Endodermal cell (in vitro differentiated cells): ENCODE data around the gene TRPM4. TPM values are rescaled to one million over a fixed set of nuclear protein-coding genes. Genes with fewer than 3 reads are reported as not detected.

Experiments
- DNase-seq: peaks from one replicate; pipeline ENCODE4 v3.0.0-alpha.2; 2017
- H3K27ac ChIP-seq: 2 replicates; pipeline ENCODE4 v1.5.1; 2013; ENCODE audit warnings: mild to moderate bottlenecking, low read depth, low read length, moderate library complexity
- H3K27me3 ChIP-seq: 2 replicates; pipeline ENCODE4 v1.6.1; 2013; ENCODE audit warnings: mild to moderate bottlenecking, low read length, moderate library complexity; ENCODE audit not compliant: insufficient read depth, control insufficient read depth, poor library complexity, severe bottlenecking
- H3K36me3 ChIP-seq: 2 replicates; pipeline ENCODE4 v1.7.0; 2013; ENCODE audit warnings: mild to moderate bottlenecking, low read length, moderate library complexity; ENCODE audit not compliant: control insufficient read depth, insufficient read depth
- H3K4me1 ChIP-seq: one replicate; pipeline ENCODE4 v1.7.0; 2013; ENCODE audit warnings: low read length; ENCODE audit not compliant: control insufficient read depth, insufficient read depth
- H3K4me3 ChIP-seq: 2 replicates; pipeline ENCODE4 v1.5.1; 2013; ENCODE audit warnings: mild to moderate bottlenecking, low read length, moderate library complexity
- H3K9ac ChIP-seq: 2 replicates; pipeline ENCODE4 v1.6.1; 2013; ENCODE audit warnings: mild to moderate bottlenecking, low read length, moderate library complexity; ENCODE audit not compliant: poor library complexity, severe bottlenecking; ENCODE audit errors: extremely low read depth
- H3K9me3 ChIP-seq: 2 replicates; pipeline ENCODE4 v1.6.1; 2013; ENCODE audit warnings: mild to moderate bottlenecking, low read length, moderate library complexity; ENCODE audit not compliant: control insufficient read depth
- H3K27ac Mint-ChIP-seq: 2 replicates; pipeline ENCODE4 v1.8.0; 2020; ENCODE audit warnings: mixed read lengths
- H3K27me3 Mint-ChIP-seq: 2 replicates; pipeline ENCODE4 v1.8.0; 2021; ENCODE audit warnings: mild to moderate bottlenecking, mixed read lengths; ENCODE audit not compliant: insufficient read depth
- H3K36me3 Mint-ChIP-seq: 2 replicates; pipeline ENCODE4 v1.8.0; 2020; ENCODE audit warnings: low read depth, mixed read lengths
- H3K4me1 Mint-ChIP-seq: 2 replicates; pipeline ENCODE4 v1.8.0; 2020; ENCODE audit warnings: mixed read lengths
- H3K4me3 Mint-ChIP-seq: 2 replicates; pipeline ENCODE4 v1.8.0; 2020; ENCODE audit warnings: mild to moderate bottlenecking, moderate library complexity, mixed read lengths
- H3K9me3 Mint-ChIP-seq: 2 replicates; pipeline ENCODE4 v1.8.0; 2020; ENCODE audit warnings: mild to moderate bottlenecking, mixed read lengths
- CTCF ChIP-seq: fragments of 200-600 bp; sonication (generic); conservative IDR thresholded peaks from 2 replicates; pipeline ENCODE4 v1.5.0; 2021; ENCODE audit warnings: antibody characterized with exemption, mild to moderate bottlenecking
- WGBS, 2 experiments: methylation state at CpG; one replicate each; pipeline versions ENCODE4 v1.1.5 to v1.1.7; 2013; ENCODE audit warnings: missing lambda C conversion rate in 2 of 2, mixed read lengths in 1 of 2; ENCODE audit not compliant: insufficient coverage in 1 of 2, insufficient read length in 1 of 2; 5-methylcytosine and 5-hydroxymethylcytosine counted together
- total RNA-seq, 2 donors: library from RNA; stranded (reverse); fragmentation: NEBNext Ultra II Directional in 1 of 2; extraction: Animal tissue kit (Norgen Biotek cat#: 25700) in 1 of 2; gene quantifications; 2 replicates in 1 of 2; 3 replicates in 1 of 2; pipeline ENCODE4 v1.2.1, GENCODE V29; 2021

Gene TRPM4
- total RNA-seq, 2 donors from 2014 or later, result 22.0 to 33.3 TPM

GRCh38 chr19:49224879-49225278, 67.3 kb downstream of the TRPM4 start:
- H3K27me3 ChIP-seq, result no peaks in the 10 kb centered on the region
- Mint-ChIP-seq H3K4me1 (no peaks in the 10 kb centered on the region), H3K4me3 (no peak overlapping the region), H3K27me3 (peaks cover 3% of the 10 kb centered on the region), H3K36me3 (no peaks in the 10 kb centered on the region), H3K27ac (no peak overlapping the region), H3K9me3 (no peaks in the 10 kb centered on the region)
- peak; percentile 89 for DNase-seq
- H3K9ac ChIP-seq, result no peak overlapping the region
- peaks cover 4% of the 10 kb centered on the region for H3K9me3 ChIP-seq
- no peak overlapping the region for H3K4me3 ChIP-seq
- H3K4me1 ChIP-seq, result no peaks in the 10 kb centered on the region
- H3K36me3 ChIP-seq, result no peaks in the 10 kb centered on the region
- peak; percentile 80 for TF ChIP-seq CTCF
- no peak overlapping the region for H3K27ac ChIP-seq
- WGBS, 2 experiments, result 40 to 64% methylated on average over 6 to 7 of the region's 8 CpGs

- TF ChIP-seq CTCF, result no peak
Observed at GRCh38 chr19:49229416-49229815, 71.8 kb downstream of the TRPM4 start.

GRCh38 chr19:49231389-49231788, 73.8 kb downstream of the TRPM4 start:
- Mint-ChIP-seq H3K36me3 (no peaks in the 10 kb centered on the region), H3K27me3 (peaks cover 18% of the 10 kb centered on the region), H3K27ac (no peak overlapping the region), H3K4me1 (peaks cover 3% of the 10 kb centered on the region), H3K9me3 (no peaks in the 10 kb centered on the region), H3K4me3 (no peak overlapping the region)
- 90% methylated on average over 2 to 7 of the region's 7 CpGs for WGBS, 2 experiments
- Histone ChIP-seq H3K36me3 (no peaks in the 10 kb centered on the region), H3K4me3 (no peak overlapping the region), H3K9me3 (peaks cover 8% of the 10 kb centered on the region), H3K27me3 (peaks cover 11% of the 10 kb centered on the region), H3K9ac (no peak overlapping the region), H3K27ac (no peak overlapping the region), H3K4me1 (peaks cover 5% of the 10 kb centered on the region)
- TF ChIP-seq CTCF, result no peak
- DNase-seq, result peak; percentile 75

More at GRCh38 chr19:49229416-49229815, 71.8 kb downstream of the TRPM4 start:
- Histone ChIP-seq H3K9ac (no peak overlapping the region), H3K4me1 (peaks cover 5% of the 10 kb centered on the region), H3K27ac (no peak overlapping the region), H3K36me3 (no peaks in the 10 kb centered on the region), H3K9me3 (peaks cover 8% of the 10 kb centered on the region), H3K27me3 (no peaks in the 10 kb centered on the region), H3K4me3 (no peak overlapping the region)
- H3K36me3 Mint-ChIP-seq, result no peaks in the 10 kb centered on the region
- no peak overlapping the region for H3K4me3 Mint-ChIP-seq
- peaks cover 2% of the 10 kb centered on the region for H3K27me3 Mint-ChIP-seq
- peaks cover 3% of the 10 kb centered on the region for H3K4me1 Mint-ChIP-seq
- DNase-seq, result no peak
- H3K27ac Mint-ChIP-seq, result no peak overlapping the region
- WGBS, 2 experiments, result 86 to 96% methylated on average over 1 to 3 of the region's 3 CpGs
- no peaks in the 10 kb centered on the region for H3K9me3 Mint-ChIP-seq
